GM20431 (cell line): ENCODE measurements around the gene IFNW1.
"Not testable (repeated sequence)": the region's sequence is repeated elsewhere in the genome, so short reads cannot be mapped to it uniquely, and the experiment has no call there.

ENCODE experiments used
- in situ Hi-C: fragments of 300-500 bp; cut with MseI, MboI; formaldehyde crosslinking; loops from one replicate; pipeline ENCODE4 v1.15.0; 2020; ENCODE audit warnings: low sequenced_read_pairs; ENCODE audit not compliant: unreplicated experiment

The IFNW1 gene

GRCh38 chr9:21141427-21141882, at the start of gene IFNW1:
Gene IFNW1 (minus strand): TSS chr9:21141832. CDS start chr9:21141570, 262 bp downstream.
- in situ Hi-C loops: no loop called here

- in situ Hi-C loops: not testable (repeated sequence)
These were observed 45.9 kb upstream of the IFNW1 start, which contains the start of gene IFNA4 for GRCh38 chr9:21187487-21187886. Gene IFNA4 (minus strand): TSS chr9:21187587. CDS start chr9:21187531, 56 bp downstream.

- in situ Hi-C loops: not testable (repeated sequence)
These were observed 41.4 kb upstream of the IFNW1 start for GRCh38 chr9:21182810-21183736.

- in situ Hi-C loops: no loop called here
These were observed 33.0 kb upstream of the IFNW1 start for GRCh38 chr9:21174671-21175070.

GRCh38 chr9:21172156-21172555, 30.5 kb upstream of the IFNW1 start:
- in situ Hi-C loops: no loop called here

- in situ Hi-C loops: no loop called here
These were observed 29.7 kb upstream of the IFNW1 start for GRCh38 chr9:21171351-21171750.

GRCh38 chr9:21166560-21166959, 24.9 kb upstream of the IFNW1 start, which contains the start of gene IFNA21:
Gene IFNA21 (minus strand): TSS chr9:21166660. CDS start chr9:21166612, 48 bp downstream.
- in situ Hi-C loops: not testable (repeated sequence)

- in situ Hi-C loops: no loop called here
These were observed 23.9 kb upstream of the IFNW1 start for GRCh38 chr9:21165516-21165915.

- in situ Hi-C loops: no loop called here
These were observed 18.5 kb upstream of the IFNW1 start for GRCh38 chr9:21160178-21160577.

GRCh38 chr9:21155501-21155900, 13.9 kb upstream of the IFNW1 start:
- in situ Hi-C loops: no loop called here

- in situ Hi-C loops: no loop called here
These were observed 12.5 kb upstream of the IFNW1 start for GRCh38 chr9:21154018-21154608.

- in situ Hi-C loops: no loop called here
These were observed 11.8 kb upstream of the IFNW1 start for GRCh38 chr9:21153336-21154017.

GRCh38 chr9:21144603-21145002, 3.0 kb upstream of the IFNW1 start:
- in situ Hi-C loops: no loop called here

GRCh38 chr9:21137020-21137419, 4.6 kb downstream of the IFNW1 start:
- in situ Hi-C loops: no loop called here

GRCh38 chr9:21135736-21136135, 5.9 kb downstream of the IFNW1 start:
- in situ Hi-C loops: no loop called here

- in situ Hi-C loops: not testable (repeated sequence)
These were observed 13.4 kb downstream of the IFNW1 start for GRCh38 chr9:21128186-21128585.

- in situ Hi-C loops: loop anchor here (25.0 kb wide), 1 partner anchor 1659 kb away; no protein-coding TSS in a partner anchor
These were observed 19.9 kb downstream of the IFNW1 start for GRCh38 chr9:21121595-21122251.

- in situ Hi-C loops: loop anchor here (25.0 kb wide), 1 partner anchor 1659 kb away; no protein-coding TSS in a partner anchor
These were observed 20.6 kb downstream of the IFNW1 start for GRCh38 chr9:21121079-21121478.

- in situ Hi-C loops: loop anchor here (25.0 kb wide), 1 partner anchor 1657 kb away; no protein-coding TSS in a partner anchor
These were observed 22.4 kb downstream of the IFNW1 start for GRCh38 chr9:21119093-21119770.
